H9 (cell line): ENCODE data around the gene GCNT2. TPM values are rescaled to one million over a fixed set of nuclear protein-coding genes. Genes with fewer than 3 reads are reported as not detected.

ENCODE experiments used
- DNase-seq: peaks from one replicate; pipeline ENCODE4 v3.0.0-alpha.2; 2017
- H2AFZ ChIP-seq: one replicate; pipeline ENCODE4 v1.6.1; 2013; ENCODE audit warnings: mild to moderate bottlenecking, low read length, control low read depth, moderate library complexity
- H2AK5ac ChIP-seq: 2 replicates; pipeline ENCODE4 v1.6.1; 2013; ENCODE audit warnings: low read length, control low read depth, mixed read lengths; ENCODE audit not compliant: insufficient read length
- H2BK120ac ChIP-seq: one replicate; pipeline ENCODE4 v1.6.1; 2013; ENCODE audit warnings: low read depth, mild to moderate bottlenecking, low read length, control low read depth, inconsistent platforms; ENCODE audit not compliant: poor library complexity, severe bottlenecking
- H2BK12ac ChIP-seq: 2 replicates; pipeline ENCODE4 v1.6.1; 2013; ENCODE audit warnings: low read length, control low read depth, mixed read lengths, low read depth; ENCODE audit not compliant: insufficient read length
- H2BK15ac ChIP-seq: 2 replicates; pipeline ENCODE4 v1.6.1; 2013; ENCODE audit warnings: low read depth, low read length, control low read depth
- H2BK20ac ChIP-seq: one replicate; pipeline ENCODE4 v1.6.1; 2013; ENCODE audit warnings: low read depth, mild to moderate bottlenecking, low read length, control low read depth, inconsistent platforms; ENCODE audit not compliant: poor library complexity, severe bottlenecking
- H2BK5ac ChIP-seq: 2 replicates; pipeline ENCODE4 v1.6.1; 2013; ENCODE audit warnings: low read length, control low read depth, mixed read lengths; ENCODE audit not compliant: insufficient read length
- H3K14ac ChIP-seq: 2 replicates; pipeline ENCODE4 v1.6.1; 2013; ENCODE audit warnings: low read length, control low read depth; ENCODE audit not compliant: insufficient read depth
- H3K18ac ChIP-seq: 2 replicates; pipeline ENCODE4 v1.6.1; 2013; ENCODE audit warnings: low read depth, mild to moderate bottlenecking, mixed read lengths, low read length, control low read depth; ENCODE audit not compliant: insufficient read length
- H3K23ac ChIP-seq: 2 replicates; pipeline ENCODE4 v1.6.1; 2013; ENCODE audit warnings: low read length, control low read depth, mixed read lengths, low read depth; ENCODE audit not compliant: insufficient read length
- H3K23me2 ChIP-seq: 2 replicates; pipeline ENCODE4 v1.6.1; 2013; ENCODE audit warnings: low read depth, mild to moderate bottlenecking, mixed read lengths, low read length, control low read depth; ENCODE audit not compliant: insufficient read length, poor library complexity, severe bottlenecking
- H3K27ac ChIP-seq: 2 replicates; pipeline ENCODE4 v1.5.1; 2013; ENCODE audit warnings: low read length, control low read depth, mixed read lengths, low read depth; ENCODE audit not compliant: insufficient read length
- H3K27me3 ChIP-seq: 2 replicates; pipeline ENCODE4 v1.6.1; 2013; ENCODE audit warnings: low read length, control low read depth, inconsistent platforms; ENCODE audit not compliant: insufficient read depth
- H3K4ac ChIP-seq: 2 replicates; pipeline ENCODE4 v1.6.1; 2013; ENCODE audit warnings: low read depth, mild to moderate bottlenecking, control low read depth, inconsistent platforms, low read length, moderate library complexity
- H3K4me1 ChIP-seq: 2 replicates; pipeline ENCODE4 v1.6.1; 2013; ENCODE audit warnings: low read length, control low read depth, inconsistent platforms; ENCODE audit not compliant: insufficient read depth
- H3K4me2 ChIP-seq: 2 replicates; pipeline ENCODE4 v1.6.1; 2013; ENCODE audit warnings: low read length, control low read depth, mixed read lengths; ENCODE audit not compliant: insufficient read length, insufficient read depth
- H3K56ac ChIP-seq: 2 replicates; pipeline ENCODE4 v1.6.1; 2013; ENCODE audit warnings: low read depth, mild to moderate bottlenecking, mixed read lengths, low read length, control low read depth; ENCODE audit not compliant: insufficient read length
- H3K79me1 ChIP-seq: 2 replicates; pipeline ENCODE4 v1.6.1; 2013; ENCODE audit warnings: low read depth, mild to moderate bottlenecking, moderate library complexity, low read length, control low read depth, inconsistent platforms; ENCODE audit not compliant: insufficient read depth, poor library complexity, severe bottlenecking
- H3K79me2 ChIP-seq: 2 replicates; pipeline ENCODE4 v1.6.1; 2013; ENCODE audit warnings: low read length, control low read depth, inconsistent platforms; ENCODE audit not compliant: insufficient read depth
- H3K9ac ChIP-seq: 2 replicates; pipeline ENCODE4 v1.6.1; 2013; ENCODE audit warnings: low read length, control low read depth, mixed read lengths; ENCODE audit not compliant: insufficient read length; ENCODE audit errors: extremely low read depth
- H3K9me3 ChIP-seq: one replicate; pipeline ENCODE4 v1.6.1; 2013; ENCODE audit warnings: low read depth, low read length, inconsistent platforms; ENCODE audit not compliant: control insufficient read depth
- H3T11ph ChIP-seq: one replicate; pipeline ENCODE4 v1.6.1; 2013; ENCODE audit warnings: mild to moderate bottlenecking, low read length, control low read depth, inconsistent platforms
- H4K20me1 ChIP-seq: one replicate; pipeline ENCODE4 v1.6.1; 2013; ENCODE audit not compliant: control insufficient read depth, insufficient read length, insufficient read depth
- H4K5ac ChIP-seq: 2 replicates; pipeline ENCODE4 v1.6.1; 2013; ENCODE audit warnings: low read depth, mild to moderate bottlenecking, mixed read lengths, low read length, control low read depth; ENCODE audit not compliant: insufficient read length
- H4K8ac ChIP-seq: replicated peaks from 2 replicates; pipeline ENCODE4 v1.6.1; 2013; ENCODE audit warnings: low read length, control low read depth, mixed read lengths, low read depth; ENCODE audit not compliant: insufficient read length
- H4K91ac ChIP-seq: 2 replicates; pipeline ENCODE4 v1.6.1; 2013; ENCODE audit warnings: low read depth, mild to moderate bottlenecking, moderate library complexity, mixed read lengths, low read length, control low read depth; ENCODE audit not compliant: insufficient read length
- H3K27ac Mint-ChIP-seq, 3 experiments: 2 replicates in 2 of 3; 3 replicates in 1 of 3; pipeline ENCODE4 v1.8.0; 2020 to 2021; ENCODE audit warnings: mixed read lengths in 3 of 3, mild to moderate bottlenecking in 1 of 3, moderate library complexity in 1 of 3
- H3K27me3 Mint-ChIP-seq: 2 replicates; pipeline ENCODE4 v1.8.0; 2021; ENCODE audit warnings: low read depth, mild to moderate bottlenecking, moderate library complexity, mixed read lengths
- H3K36me3 Mint-ChIP-seq, 3 experiments: 2 replicates in 2 of 3; 3 replicates in 1 of 3; pipeline ENCODE4 v1.8.0; 2020 to 2021; ENCODE audit warnings: low read depth in 3 of 3, mixed read lengths in 3 of 3; ENCODE audit not compliant: insufficient read depth in 1 of 3
- H3K4me1 Mint-ChIP-seq, 2 experiments: 2 replicates each; pipeline ENCODE4 v1.8.0; 2020; ENCODE audit warnings: mixed read lengths in 2 of 2
- H3K4me3 Mint-ChIP-seq, 2 experiments: 2 replicates in 1 of 2; 3 replicates in 1 of 2; pipeline ENCODE4 v1.8.0; 2020 to 2021; ENCODE audit warnings: mild to moderate bottlenecking in 2 of 2, mixed read lengths in 2 of 2, moderate library complexity in 1 of 2
- H3K9me3 Mint-ChIP-seq, 2 experiments: 2 replicates in 1 of 2; 3 replicates in 1 of 2; pipeline ENCODE4 v1.8.0; 2020; ENCODE audit warnings: mild to moderate bottlenecking in 2 of 2, mixed read lengths in 2 of 2, moderate library complexity in 1 of 2
- CTCF ChIP-seq: fragments of 200-600 bp; sonication (generic); conservative IDR thresholded peaks from 3 replicates; pipeline ENCODE4 v1.8.0; 2021; ENCODE audit warnings: antibody characterized with exemption, mild to moderate bottlenecking
- WGBS: extraction: QIAGEN DNeasy Blood & Tissue Kit; methylation state at CpG from one replicate; pipeline ENCODE4 v1.1.7; 2013; ENCODE audit warnings: missing lambda C conversion rate, low lambda C conversion rate, mixed read lengths; ENCODE audit not compliant: insufficient read length; ENCODE audit errors: extremely low coverage; 5-methylcytosine and 5-hydroxymethylcytosine counted together
- total RNA-seq: library from RNA; stranded (reverse); gene quantifications from 2 replicates; pipeline ENCODE4 v1.2.1, GENCODE V29; 2021

Gene GCNT2
- total RNA-seq, 1 experiment from 2014 or later: 41.7 TPM

GRCh38 chr6:10553871-10554270, 32.7 kb downstream of the GCNT2 start:
- no peak overlapping the region for H2AFZ ChIP-seq
- H4K5ac ChIP-seq: no peak overlapping the region
- no peak for DNase-seq
- H3K4ac ChIP-seq: no peak overlapping the region
- no peaks in the 10 kb centered on the region for H3K27me3 Mint-ChIP-seq
- peaks cover 0 to 3% (median 0%) of the 10 kb centered on the region in 3 experiments; a peak in 1 of 7 replicates for H3K36me3 Mint-ChIP-seq
- no peak overlapping the region for H4K8ac ChIP-seq
- H3K79me2 ChIP-seq: peaks cover 18% of the 10 kb centered on the region; the same call in 1 of the 2 replicates
- no peak overlapping the region for H3K27ac ChIP-seq
- H3K56ac ChIP-seq: no peak overlapping the region
- no peak overlapping the region for H3K23ac ChIP-seq
- H3K9ac ChIP-seq: no peak overlapping the region
- no peak overlapping the region for H3K27ac Mint-ChIP-seq
- H2BK15ac ChIP-seq: no peak overlapping the region
- H3K9me3 ChIP-seq: no peaks in the 10 kb centered on the region
- no peak overlapping the region for H3K4me2 ChIP-seq
- H2BK5ac ChIP-seq: no peak overlapping the region
- H2BK120ac ChIP-seq: no peak overlapping the region
- H2BK20ac ChIP-seq: no peak overlapping the region
- TF ChIP-seq CTCF: no peak
- no CpG with 5 or more reads among the region's 1 CpG for WGBS
- no peak overlapping the region for H3K14ac ChIP-seq
- no peak overlapping the region for H3K18ac ChIP-seq
- no peaks in the 10 kb centered on the region for H3K27me3 ChIP-seq
- H3T11ph ChIP-seq: no peak overlapping the region
- H2AK5ac ChIP-seq: no peak overlapping the region
- H3K9me3 Mint-ChIP-seq: no peaks in the 10 kb centered on the region
- no peak overlapping the region for H4K91ac ChIP-seq
- peaks cover 21% of the 10 kb centered on the region for H3K23me2 ChIP-seq
- H3K79me1 ChIP-seq: no peaks in the 10 kb centered on the region
- H4K20me1 ChIP-seq: no peaks in the 10 kb centered on the region
- peaks cover 51 to 58% of the 10 kb centered on the region in 2 experiments for H3K4me1 Mint-ChIP-seq
- H3K4me1 ChIP-seq: peaks cover 3% of the 10 kb centered on the region; the same call in 1 of the 2 replicates
- H2BK12ac ChIP-seq: no peak overlapping the region
- H3K4me3 Mint-ChIP-seq: no peak overlapping the region
